ENCODE measurements around the gene MAN2C1.

The MAN2C1 gene

GRCh38 chr15:75360391-75360790 lies 8.0 kb downstream of the MAN2C1 start:
- Histone ChIP-seq H3K36me3 (ENCODE audit: control insufficient read depth, low read depth, low read length) (peaks cover 18% of the 10 kb centered on the region), H3K9me3 (ENCODE audit: control insufficient read depth, low read depth, low read length) (no peaks in the 10 kb centered on the region), H3K27ac (ENCODE audit: low read length) (no peak overlapping the region), H3K27me3 (ENCODE audit: control insufficient read depth, insufficient read depth, low read length) (no peaks in the 10 kb centered on the region), H3K4me3 (ENCODE audit: low read length) (no peak overlapping the region), H3K4me1 (ENCODE audit: control insufficient read depth, low read depth, low read length) (no peaks in the 10 kb centered on the region), H3K9ac (ENCODE audit: low read length) (no peak overlapping the region)

- peaks cover 13% of the 10 kb centered on the region for H3K36me3 ChIP-seq (ENCODE audit: control insufficient read depth, low read depth, low read length)
Observed at GRCh38 chr15:75359537-75360250, 8.7 kb downstream of the MAN2C1 start.

GRCh38 chr15:75358771-75359536 lies 9.5 kb downstream of the MAN2C1 start:
- Histone ChIP-seq H3K27ac (ENCODE audit: low read length) (no peak overlapping the region), H3K27me3 (ENCODE audit: control insufficient read depth, insufficient read depth, low read length) (no peaks in the 10 kb centered on the region), H3K9me3 (ENCODE audit: control insufficient read depth, low read depth, low read length) (no peaks in the 10 kb centered on the region), H3K36me3 (ENCODE audit: control insufficient read depth, low read depth, low read length) (peaks cover 12% of the 10 kb centered on the region), H3K4me3 (ENCODE audit: low read length) (no peak overlapping the region), H3K4me1 (ENCODE audit: control insufficient read depth, low read depth, low read length) (no peaks in the 10 kb centered on the region), H3K9ac (ENCODE audit: low read length) (no peak overlapping the region)

More at GRCh38 chr15:75359537-75360250, 8.7 kb downstream of the MAN2C1 start:
- Histone ChIP-seq H3K27me3 (ENCODE audit: control insufficient read depth, insufficient read depth, low read length) (no peaks in the 10 kb centered on the region), H3K9ac (ENCODE audit: low read length) (no peak overlapping the region), H3K27ac (ENCODE audit: low read length) (no peak overlapping the region), H3K9me3 (ENCODE audit: control insufficient read depth, low read depth, low read length) (no peaks in the 10 kb centered on the region), H3K4me3 (ENCODE audit: low read length) (no peak overlapping the region), H3K4me1 (ENCODE audit: control insufficient read depth, low read depth, low read length) (no peaks in the 10 kb centered on the region)

GRCh38 chr15:75357976-75358673 lies 10.3 kb downstream of the MAN2C1 start:
- H3K4me1 ChIP-seq (ENCODE audit: control insufficient read depth, low read depth, low read length), result no peaks in the 10 kb centered on the region
- H3K9me3 ChIP-seq (ENCODE audit: control insufficient read depth, low read depth, low read length), result no peaks in the 10 kb centered on the region
- H3K9ac ChIP-seq (ENCODE audit: low read length), result no peak overlapping the region
- H3K4me3 ChIP-seq (ENCODE audit: low read length), result no peak overlapping the region
- H3K36me3 ChIP-seq (ENCODE audit: control insufficient read depth, low read depth, low read length), result peaks cover 12% of the 10 kb centered on the region
- no peak overlapping the region for H3K27ac ChIP-seq (ENCODE audit: low read length)
- no peaks in the 10 kb centered on the region for H3K27me3 ChIP-seq (ENCODE audit: control insufficient read depth, insufficient read depth, low read length)

GRCh38 chr15:75356517-75356916 lies 11.9 kb downstream of the MAN2C1 start:
- Histone ChIP-seq H3K27me3 (ENCODE audit: control insufficient read depth, insufficient read depth, low read length) (no peaks in the 10 kb centered on the region), H3K4me1 (ENCODE audit: control insufficient read depth, low read depth, low read length) (no peaks in the 10 kb centered on the region), H3K9ac (ENCODE audit: low read length) (no peak overlapping the region), H3K9me3 (ENCODE audit: control insufficient read depth, low read depth, low read length) (no peaks in the 10 kb centered on the region), H3K27ac (ENCODE audit: low read length) (no peak overlapping the region), H3K4me3 (ENCODE audit: low read length) (no peak overlapping the region), H3K36me3 (ENCODE audit: control insufficient read depth, low read depth, low read length) (peaks cover 12% of the 10 kb centered on the region)

- Histone ChIP-seq H3K9ac (ENCODE audit: low read length) (no peak overlapping the region), H3K36me3 (ENCODE audit: control insufficient read depth, low read depth, low read length) (peaks cover 12% of the 10 kb centered on the region), H3K4me1 (ENCODE audit: control insufficient read depth, low read depth, low read length) (no peaks in the 10 kb centered on the region), H3K27ac (ENCODE audit: low read length) (no peak overlapping the region), H3K9me3 (ENCODE audit: control insufficient read depth, low read depth, low read length) (no peaks in the 10 kb centered on the region), H3K4me3 (ENCODE audit: low read length) (no peak overlapping the region), H3K27me3 (ENCODE audit: control insufficient read depth, insufficient read depth, low read length) (no peaks in the 10 kb centered on the region)
Observed at GRCh38 chr15:75356006-75356405, 12.4 kb downstream of the MAN2C1 start.

GRCh38 chr15:75355369-75355768 lies 13.0 kb downstream of the MAN2C1 start:
- no peak overlapping the region for H3K4me3 ChIP-seq (ENCODE audit: low read length)
- no peak overlapping the region for H3K27ac ChIP-seq (ENCODE audit: low read length)
- H3K4me1 ChIP-seq (ENCODE audit: control insufficient read depth, low read depth, low read length), result no peaks in the 10 kb centered on the region
- no peaks in the 10 kb centered on the region for H3K27me3 ChIP-seq (ENCODE audit: control insufficient read depth, insufficient read depth, low read length)
- no peak overlapping the region for H3K9ac ChIP-seq (ENCODE audit: low read length)
- no peaks in the 10 kb centered on the region for H3K9me3 ChIP-seq (ENCODE audit: control insufficient read depth, low read depth, low read length)
- H3K36me3 ChIP-seq (ENCODE audit: control insufficient read depth, low read depth, low read length), result peaks cover 12% of the 10 kb centered on the region

GRCh38 chr15:75354454-75354853 lies 14.0 kb downstream of the MAN2C1 start:
- peaks cover 12% of the 10 kb centered on the region for H3K36me3 ChIP-seq (ENCODE audit: control insufficient read depth, low read depth, low read length)

GRCh38 chr15:75353604-75354003 lies 14.8 kb downstream of the MAN2C1 start:
- no peaks in the 10 kb centered on the region for H3K4me1 ChIP-seq (ENCODE audit: control insufficient read depth, low read depth, low read length)
- no peaks in the 10 kb centered on the region for H3K9me3 ChIP-seq (ENCODE audit: control insufficient read depth, low read depth, low read length)
- no peak overlapping the region for H3K4me3 ChIP-seq (ENCODE audit: low read length)
- peaks cover 8% of the 10 kb centered on the region for H3K36me3 ChIP-seq (ENCODE audit: control insufficient read depth, low read depth, low read length)
- no peak overlapping the region for H3K9ac ChIP-seq (ENCODE audit: low read length)
- H3K27me3 ChIP-seq (ENCODE audit: control insufficient read depth, insufficient read depth, low read length), result peaks cover 15% of the 10 kb centered on the region
- no peak overlapping the region for H3K27ac ChIP-seq (ENCODE audit: low read length)

More at GRCh38 chr15:75354454-75354853, 14.0 kb downstream of the MAN2C1 start:
- no peak overlapping the region for H3K4me3 ChIP-seq (ENCODE audit: low read length)
- H3K9me3 ChIP-seq (ENCODE audit: control insufficient read depth, low read depth, low read length), result no peaks in the 10 kb centered on the region
- no peak overlapping the region for H3K27ac ChIP-seq (ENCODE audit: low read length)
- no peak overlapping the region for H3K9ac ChIP-seq (ENCODE audit: low read length)
- H3K4me1 ChIP-seq (ENCODE audit: control insufficient read depth, low read depth, low read length), result no peaks in the 10 kb centered on the region
- H3K27me3 ChIP-seq (ENCODE audit: control insufficient read depth, insufficient read depth, low read length), result peaks cover 6% of the 10 kb centered on the region

GRCh38 chr15:75352186-75353080 lies 16.0 kb downstream of the MAN2C1 start:
- H3K9ac ChIP-seq (ENCODE audit: low read length), result no peak overlapping the region
- no peaks in the 10 kb centered on the region for H3K9me3 ChIP-seq (ENCODE audit: control insufficient read depth, low read depth, low read length)
- no peak overlapping the region for H3K27ac ChIP-seq (ENCODE audit: low read length)
- H3K27me3 ChIP-seq (ENCODE audit: control insufficient read depth, insufficient read depth, low read length), result peaks cover 25% of the 10 kb centered on the region
- no peak overlapping the region for H3K4me3 ChIP-seq (ENCODE audit: low read length)
- no peaks in the 10 kb centered on the region for H3K4me1 ChIP-seq (ENCODE audit: control insufficient read depth, low read depth, low read length)
- peaks cover 6% of the 10 kb centered on the region for H3K36me3 ChIP-seq (ENCODE audit: control insufficient read depth, low read depth, low read length)

All from iPS-18a (cell line).